Left lung (tissue), 10 donors: ENCODE data around the gene LCE1C. TPM values are rescaled to one million over a fixed set of nuclear protein-coding genes. Genes with fewer than 3 reads are reported as not detected.

Source experiments
- ATAC-seq: fragments of 200-7000 bp; cut with Tn5 transposase; one replicate; pipeline ENCODE4 v1.9.1; 2020; ENCODE audit warnings: moderate library complexity
- DNase-seq, 4 donors: peaks; one replicate each; pipeline ENCODE4 v3.0.0-alpha.2; 2013 to 2020
- H3K27ac ChIP-seq, 2 donors: fragments of 200-600 bp; sonication (generic) in 1 of 2; one replicate each; pipeline versions ENCODE4 v1.5.0 to v1.8.0; 2020 to 2021
- H3K27me3 ChIP-seq, 2 donors: fragments of 200-600 bp; sonication (generic) in 1 of 2; one replicate each; pipeline versions ENCODE4 v1.5.0 to v1.8.0; 2020 to 2021
- H3K36me3 ChIP-seq, 2 donors: fragments of 200-600 bp; sonication (generic) in 1 of 2; one replicate each; pipeline versions ENCODE4 v1.5.0 to v1.8.0; 2020 to 2021
- H3K4me1 ChIP-seq, 2 donors: fragments of 200-600 bp; one replicate each; pipeline ENCODE4 v1.8.0; 2021
- H3K4me3 ChIP-seq, 2 donors: fragments of 200-600 bp; sonication (generic) in 1 of 2; one replicate each; pipeline versions ENCODE4 v1.5.0 to v1.8.0; 2020 to 2021; ENCODE audit warnings: mild to moderate bottlenecking in 1 of 2
- H3K9me3 ChIP-seq, 2 donors: fragments of 200-600 bp; sonication (generic) in 1 of 2; one replicate each; pipeline versions ENCODE4 v1.5.0 to v1.8.0; 2020 to 2021
- CTCF ChIP-seq, 2 donors: fragments of 200-600 bp; sonication (generic) in 1 of 2; IDR thresholded peaks; one replicate each; pipeline versions ENCODE4 v1.5.0 to v1.8.0; 2021; ENCODE audit warnings: antibody characterized with exemption in 2 of 2
- intact Hi-C, 2 donors: fragments of 100-400 bp; cut with DNase I; formaldehyde crosslinking; loops; one replicate each; pipeline versions ENCODE4 v1.11.2 to v1.14.2; 2022
- polyA plus RNA-seq, 6 donors: library from polyadenylated mRNA; unstranded; fragments of 120-200 nt; gene quantifications; one replicate each; pipeline ENCODE4 v1.2.1, GENCODE V29; 2013; ENCODE audit not compliant: insufficient read length in 6 of 6
- total RNA-seq, 2 donors: library from RNA; stranded (reverse); fragmentation: NEBNext Ultra II Directional; extraction: Animal tissue kit (Norgen Biotek cat#: 25700); gene quantifications; one replicate each; pipeline ENCODE4 v1.2.1, GENCODE V29; 2021
- donor health status: DM: no; HTN: yes; CAD: no.
- donor health status: DM: no; HTN: no; CAD: no.

LCE1C gene
- total and polyA plus RNA-seq, 8 donors, result not detected

GRCh38 chr1:152777510-152778137, 28.8 kb downstream of the LCE1C start:
- no peaks in the 10 kb centered on the region for H3K36me3 ChIP-seq
- intact Hi-C loops, result no loop called here
- TF ChIP-seq CTCF (IDR thresholded peaks at IDR 0.05), result no peak
- no peaks in the 10 kb centered on the region for H3K9me3 ChIP-seq
- H3K4me1 ChIP-seq, result no peaks in the 10 kb centered on the region
- ATAC-seq (no peak), DNase-seq (peak in 1 of 4 donors; percentile 1)
- H3K27ac ChIP-seq, result no peak overlapping the region
- no peak overlapping the region for H3K4me3 ChIP-seq
- H3K27me3 ChIP-seq, result peaks cover 0 to 5% of the 10 kb centered on the region in 2 donors

GRCh38 chr1:152776361-152776760, 30.1 kb downstream of the LCE1C start:
- no peak for TF ChIP-seq CTCF (IDR thresholded peaks at IDR 0.05)
- DNase-seq, result peak in 1 of 4 donors; percentile 57
- Histone ChIP-seq H3K27ac (no peak overlapping the region), H3K4me1 (no peaks in the 10 kb centered on the region), H3K4me3 (no peak overlapping the region), H3K27me3 (no peaks in the 10 kb centered on the region), H3K9me3 (no peaks in the 10 kb centered on the region), H3K36me3 (no peaks in the 10 kb centered on the region)
- no peak for ATAC-seq
- intact Hi-C loops, result no loop called here

- intact Hi-C loops, result no loop called here
- H3K27me3 ChIP-seq, result no peaks in the 10 kb centered on the region
- no peak for DNase-seq
- no peaks in the 10 kb centered on the region for H3K9me3 ChIP-seq
- no peaks in the 10 kb centered on the region for H3K36me3 ChIP-seq
- H3K4me1 ChIP-seq, result no peaks in the 10 kb centered on the region
- no peak for TF ChIP-seq CTCF (IDR thresholded peaks at IDR 0.05)
- H3K27ac ChIP-seq, result no peak within 1 kb of the TSS
- no peak within 1 kb of the TSS for H3K4me3 ChIP-seq
- no peak for ATAC-seq
These were observed 31.6 kb downstream of the LCE1C start, which contains the start of gene LCE1F for GRCh38 chr1:152774875-152775274. Gene LCE1F (plus strand): TSS chr1:152775140. CDS start chr1:152776372, 1,232 bp downstream.

GRCh38 chr1:152770411-152770810, 36.0 kb downstream of the LCE1C start:
- Histone ChIP-seq H3K36me3 (no peaks in the 10 kb centered on the region), H3K9me3 (no peaks in the 10 kb centered on the region), H3K4me3 (no peak overlapping the region), H3K27ac (no peak overlapping the region), H3K4me1 (no peaks in the 10 kb centered on the region), H3K27me3 (no peaks in the 10 kb centered on the region)
- ATAC-seq (no peak), DNase-seq (no peak)
- no peak for TF ChIP-seq CTCF (IDR thresholded peaks at IDR 0.05)
- intact Hi-C loops, result no loop called here

GRCh38 chr1:152768847-152769533, 37.5 kb downstream of the LCE1C start:
- Histone ChIP-seq H3K4me3 (no peak overlapping the region), H3K27ac (no peak overlapping the region), H3K9me3 (no peaks in the 10 kb centered on the region), H3K36me3 (no peaks in the 10 kb centered on the region), H3K4me1 (no peaks in the 10 kb centered on the region), H3K27me3 (no peaks in the 10 kb centered on the region)
- ATAC-seq, result no peak
- intact Hi-C loops, result no loop called here
- no peak for DNase-seq
- no peak for TF ChIP-seq CTCF (IDR thresholded peaks at IDR 0.05)
